Anterior cingulate cortex (tissue), 58 donors: ENCODE results near the gene MIOS.

Experiments
- DNase-seq, 58 donors: peaks; one replicate each; lab custom pipeline; 2025; lab: John Stamatoyannopoulos, UW

Gene MIOS

GRCh38 chr7:7566651-7567611 lies at the start of gene MIOS:
Gene MIOS, plus strand, starts transcription at chr7:7566884. Its CDS starts 5,592 bp downstream, at chr7:7572476.
- peak; percentile 18 to 85 (median 74) for DNase-seq

GRCh38 chr7:7517754-7518153 lies 48.9 kb upstream of the MIOS start:
- no peak for DNase-seq

GRCh38 chr7:7519056-7519455 lies 47.6 kb upstream of the MIOS start:
- DNase-seq, result no peak

GRCh38 chr7:7519528-7519927 lies 47.2 kb upstream of the MIOS start:
- DNase-seq, result no peak

GRCh38 chr7:7521259-7521658 lies 45.4 kb upstream of the MIOS start:
- no peak for DNase-seq

- no peak for DNase-seq
Observed at GRCh38 chr7:7522421-7522820, 44.3 kb upstream of the MIOS start.

GRCh38 chr7:7524121-7524520 lies 42.6 kb upstream of the MIOS start:
- DNase-seq, result no peak

- DNase-seq, result no peak
Observed at GRCh38 chr7:7526006-7526405, 40.7 kb upstream of the MIOS start.

- DNase-seq, result no peak
Observed at GRCh38 chr7:7527047-7527446, 39.6 kb upstream of the MIOS start.

GRCh38 chr7:7529328-7529727 lies 37.4 kb upstream of the MIOS start:
- no peak for DNase-seq

GRCh38 chr7:7533831-7534430 lies 32.8 kb upstream of the MIOS start:
- DNase-seq, result no peak

- no peak for DNase-seq
Observed at GRCh38 chr7:7535691-7536090, 31.0 kb upstream of the MIOS start, which contains the start of gene COL28A1. Gene COL28A1, minus strand, starts transcription at chr7:7535873. Its CDS starts 2,998 bp downstream, at chr7:7532875.

GRCh38 chr7:7536396-7537019 lies 30.2 kb upstream of the MIOS start:
- DNase-seq, result no peak

- no peak for DNase-seq
Observed at GRCh38 chr7:7537711-7538110, 29.0 kb upstream of the MIOS start.

- no peak for DNase-seq
Observed at GRCh38 chr7:7539152-7539551, 27.5 kb upstream of the MIOS start.

- DNase-seq, result no peak
Observed at GRCh38 chr7:7539711-7540110, 27.0 kb upstream of the MIOS start.

- DNase-seq, result no peak
Observed at GRCh38 chr7:7542251-7542835, 24.3 kb upstream of the MIOS start.

- DNase-seq, result no peak
Observed at GRCh38 chr7:7548407-7548806, 18.3 kb upstream of the MIOS start.

GRCh38 chr7:7550663-7551062 lies 16.0 kb upstream of the MIOS start:
- no peak for DNase-seq

- no peak for DNase-seq
Observed at GRCh38 chr7:7552199-7552598, 14.5 kb upstream of the MIOS start.

GRCh38 chr7:7553386-7553785 lies 13.3 kb upstream of the MIOS start:
- no peak for DNase-seq
